HG03108 (cell line): ENCODE results near the gene RERE.
"Not testable (repeated sequence)": the region's sequence is repeated elsewhere in the genome, so short reads cannot be mapped to it uniquely, and the experiment has no call there.

Experiments used
- ATAC-seq: cut with Tn5 transposase; IDR thresholded peaks from one replicate; pipeline ENCODE4 v1.9.1; 2021; ENCODE audit warnings: moderate library complexity; ENCODE audit not compliant: unreplicated experiment

RERE gene

DNA sequence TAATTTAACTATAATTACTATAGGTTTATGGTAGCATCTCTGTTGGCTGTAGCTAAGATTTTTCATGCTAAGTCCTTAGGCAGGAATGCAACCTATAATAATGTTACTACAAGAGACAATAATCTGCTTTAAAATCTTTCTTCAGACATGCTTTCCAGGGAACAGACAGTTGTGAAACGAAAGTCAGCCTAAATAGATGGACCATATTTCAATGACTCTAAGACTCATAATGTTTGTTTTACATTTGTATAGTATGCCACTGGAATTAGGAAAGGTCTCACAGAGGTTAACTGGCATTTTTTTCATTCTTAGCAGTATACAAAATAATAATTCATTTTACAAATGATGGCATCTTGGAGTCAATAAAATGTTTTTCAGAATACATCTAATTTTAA lies 8.1 kb downstream of the RERE start:
- no peak for ATAC-seq

DNA sequence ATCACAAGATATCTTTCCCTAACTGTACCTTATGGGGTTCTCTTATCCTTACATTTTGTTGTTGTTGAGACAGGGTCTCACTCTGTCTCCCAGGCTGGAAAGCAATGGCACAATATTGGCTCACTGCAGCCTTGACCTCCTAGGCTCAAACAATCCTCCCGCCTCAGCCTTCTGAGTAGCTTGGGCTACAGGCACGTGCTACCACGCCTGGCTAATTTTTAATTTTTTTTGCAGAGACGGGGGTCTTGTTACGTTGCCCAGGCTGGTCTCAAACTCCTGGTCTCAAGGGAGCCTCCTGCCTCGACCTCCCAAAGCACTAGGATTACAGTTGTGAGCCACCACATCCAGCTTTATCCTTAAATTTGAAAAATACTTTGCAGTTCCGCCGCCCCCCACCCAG lies 10.4 kb downstream of the RERE start:
- no peak for ATAC-seq

DNA sequence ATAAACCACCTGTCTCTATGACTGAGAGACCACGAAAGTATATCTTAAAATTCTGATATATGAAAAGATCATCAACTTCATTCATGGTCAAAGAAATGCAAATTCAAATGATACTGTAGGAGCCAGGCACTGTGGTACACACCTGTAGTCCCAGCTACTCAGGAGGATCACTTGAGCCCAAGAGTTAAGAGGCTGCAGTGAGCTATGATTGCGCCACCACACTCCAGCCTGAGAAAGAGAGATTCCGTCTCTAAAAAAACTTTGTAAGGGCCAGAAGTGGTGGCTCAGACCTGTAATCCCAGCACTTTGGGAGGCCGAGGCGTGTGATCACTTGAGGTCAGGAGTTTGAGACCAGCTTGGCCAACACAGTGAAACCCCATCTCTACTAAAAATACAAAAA lies 17.0 kb downstream of the RERE start:
- no peak for ATAC-seq

DNA sequence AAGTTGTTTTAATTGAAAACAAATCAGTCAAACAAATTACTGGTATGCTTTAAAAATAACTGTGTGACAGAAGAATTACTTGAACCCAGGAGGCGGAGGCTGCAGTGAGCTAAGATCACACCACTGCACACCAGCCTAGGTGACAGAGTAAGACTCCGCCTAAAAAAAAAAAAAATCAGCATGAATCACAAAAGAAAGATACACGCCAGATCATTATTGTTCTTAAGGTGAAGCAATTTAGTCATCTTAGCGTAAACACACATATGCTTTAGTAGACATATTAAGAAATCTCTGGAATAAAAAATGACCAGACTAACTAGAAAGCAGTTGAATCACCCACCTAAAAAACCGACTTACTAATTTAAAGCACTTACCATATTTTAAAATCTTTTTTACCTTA lies 20.2 kb downstream of the RERE start:
- no peak for ATAC-seq

DNA sequence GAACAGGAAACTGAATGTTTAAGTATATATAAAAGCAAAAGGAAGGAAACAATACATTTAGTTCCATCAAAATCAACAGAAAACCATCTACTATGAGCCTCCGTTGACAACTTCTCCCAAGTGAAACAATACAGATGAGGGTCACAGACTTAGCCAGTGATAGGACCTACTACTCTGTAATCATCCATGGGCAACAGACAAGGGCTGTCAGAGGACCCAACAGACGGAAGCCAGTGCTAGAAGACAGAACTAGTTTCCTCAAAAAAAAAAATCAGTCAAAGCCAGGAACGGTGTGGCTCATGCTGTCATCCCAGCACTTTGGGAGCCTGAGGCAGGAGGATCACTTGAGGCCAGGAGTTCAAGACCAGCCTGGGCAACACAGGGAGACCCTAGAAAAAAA lies 20.6 kb downstream of the RERE start:
- ATAC-seq = no peak

DNA sequence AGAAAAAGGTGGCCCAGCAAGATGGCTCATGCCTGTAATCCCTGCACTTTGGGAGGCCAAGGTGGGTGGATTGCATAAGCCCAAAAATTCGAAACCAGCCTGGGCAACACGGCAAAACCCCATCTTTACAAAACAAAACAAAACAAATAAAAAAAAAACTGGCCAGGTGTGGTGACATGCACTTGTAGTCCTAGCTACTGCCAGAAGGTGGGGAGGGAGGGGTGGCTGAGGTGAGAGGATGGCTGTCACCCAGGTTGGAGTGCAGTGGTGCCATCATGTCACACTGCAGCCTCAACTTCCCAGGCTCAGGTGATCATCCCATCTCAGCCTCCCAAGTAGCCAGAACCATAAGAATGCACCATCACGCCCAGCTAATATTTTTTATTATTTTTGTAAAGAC lies 22.8 kb downstream of the RERE start:
- ATAC-seq = no peak

DNA sequence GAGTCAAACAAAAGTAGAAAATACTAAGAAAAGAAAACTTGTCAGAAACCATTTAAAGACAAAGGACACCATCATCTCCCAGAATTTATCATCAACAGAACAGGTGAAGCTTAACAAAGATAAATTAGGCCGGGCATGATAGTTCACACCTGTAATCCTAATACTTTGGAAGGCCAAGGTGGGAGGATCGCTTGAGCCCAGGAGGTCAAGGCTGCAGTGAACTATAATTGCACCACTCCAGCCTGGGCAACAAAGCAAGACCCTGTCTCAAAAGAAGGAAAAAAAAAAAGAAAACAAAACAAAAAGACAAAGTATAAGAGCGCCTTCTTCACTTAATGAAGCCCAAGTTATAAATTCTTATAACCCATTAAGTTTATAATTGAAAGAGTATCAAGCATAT lies 25.6 kb downstream of the RERE start:
- no peak for ATAC-seq

DNA sequence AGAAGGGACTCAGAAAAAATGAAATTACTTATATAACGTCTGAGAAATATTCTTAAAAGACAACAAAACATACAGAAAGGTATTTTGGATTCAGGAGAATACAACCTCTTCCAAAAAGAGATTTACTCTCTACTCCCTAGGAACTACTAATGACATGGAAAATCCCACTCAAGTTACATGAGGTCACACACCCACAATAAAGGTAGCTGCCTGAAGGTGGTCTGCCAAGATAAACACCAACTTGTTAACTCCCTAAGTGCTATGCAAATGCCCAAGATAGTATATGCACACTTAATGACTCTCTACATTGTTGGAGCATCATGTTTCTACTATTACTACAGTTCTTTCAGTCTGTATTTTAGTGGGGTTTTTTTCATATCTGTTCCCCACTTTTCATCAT lies 26.5 kb downstream of the RERE start:
- no peak for ATAC-seq

DNA sequence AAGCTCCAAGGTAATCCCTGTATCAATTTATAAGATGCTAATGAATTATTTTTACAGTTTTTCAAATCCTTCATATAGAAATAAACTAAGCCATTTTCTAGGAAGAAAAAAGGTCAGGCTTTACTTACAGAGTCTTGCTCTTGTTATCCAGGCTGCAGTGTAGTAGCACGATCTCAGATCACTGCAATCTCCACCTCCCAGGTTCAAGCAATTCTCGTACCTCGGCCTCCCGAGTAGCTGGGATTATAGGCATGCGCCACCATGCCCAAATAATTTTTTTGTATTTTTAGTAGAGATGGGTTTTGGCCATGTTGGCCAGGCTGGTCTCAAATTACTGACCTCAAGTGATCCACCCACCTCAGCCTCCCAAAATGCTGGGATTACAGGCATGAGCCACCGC lies 27.0 kb downstream of the RERE start:
- ATAC-seq = no peak

DNA sequence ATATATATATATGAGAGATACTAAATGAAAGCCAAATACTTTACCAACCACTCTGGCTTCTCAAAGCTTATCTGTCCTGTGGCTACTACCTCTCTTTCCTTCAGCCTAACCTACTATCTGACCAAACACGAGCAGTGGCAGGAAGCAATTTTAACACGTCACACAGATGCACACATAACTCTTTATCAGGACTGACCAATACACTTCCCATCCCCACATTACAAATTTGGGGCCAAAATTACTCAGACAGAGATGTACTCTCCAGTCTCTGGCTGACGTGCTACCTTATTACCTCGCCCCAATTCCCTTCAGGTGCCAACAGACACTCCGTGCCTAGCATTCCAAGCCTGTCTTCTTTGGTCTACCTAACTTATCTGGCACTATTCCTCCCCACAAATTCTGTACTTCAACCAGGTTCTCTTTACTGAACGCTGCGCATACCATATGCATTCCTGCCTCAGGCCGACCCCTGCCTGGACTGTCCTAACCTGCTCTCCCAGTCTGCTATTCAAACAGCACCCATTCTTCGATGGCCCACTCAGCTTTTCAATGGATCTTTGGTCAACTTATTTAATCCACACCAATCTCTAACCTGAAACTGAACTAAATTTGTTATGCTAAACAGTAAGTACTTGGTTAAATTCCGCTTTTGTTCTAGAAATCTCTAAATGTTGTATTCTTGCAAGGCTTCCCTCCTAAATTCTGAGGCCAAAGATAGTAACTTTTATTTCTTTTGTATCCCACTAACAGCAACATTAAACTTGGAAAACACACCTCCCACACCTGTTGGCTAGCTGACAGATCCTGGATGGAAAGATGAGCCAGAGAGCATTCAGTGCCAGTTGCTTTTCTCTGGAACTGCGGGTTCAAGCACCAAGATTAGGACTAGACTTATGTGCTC lies 27.9 kb downstream of the RERE start:
- no peak for ATAC-seq

DNA sequence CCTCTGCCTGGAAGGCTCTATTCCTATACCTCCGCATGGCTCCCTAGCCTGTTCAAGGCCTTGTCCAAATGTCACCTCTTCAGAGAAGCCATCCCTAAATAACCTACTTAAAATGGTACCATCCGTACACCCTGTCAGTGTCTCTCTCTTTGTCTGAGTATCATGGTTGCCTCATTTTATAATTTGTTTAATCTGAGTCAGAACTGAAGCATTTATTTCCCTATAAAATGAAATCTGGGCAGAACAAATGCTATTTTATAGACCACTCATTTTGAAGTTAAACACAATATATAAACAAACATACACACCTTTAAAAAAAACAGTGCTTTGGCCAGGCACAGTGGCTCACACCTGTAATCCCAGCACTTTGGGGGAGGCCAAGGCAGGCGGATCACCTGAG lies 30.2 kb downstream of the RERE start:
- no peak for ATAC-seq

DNA sequence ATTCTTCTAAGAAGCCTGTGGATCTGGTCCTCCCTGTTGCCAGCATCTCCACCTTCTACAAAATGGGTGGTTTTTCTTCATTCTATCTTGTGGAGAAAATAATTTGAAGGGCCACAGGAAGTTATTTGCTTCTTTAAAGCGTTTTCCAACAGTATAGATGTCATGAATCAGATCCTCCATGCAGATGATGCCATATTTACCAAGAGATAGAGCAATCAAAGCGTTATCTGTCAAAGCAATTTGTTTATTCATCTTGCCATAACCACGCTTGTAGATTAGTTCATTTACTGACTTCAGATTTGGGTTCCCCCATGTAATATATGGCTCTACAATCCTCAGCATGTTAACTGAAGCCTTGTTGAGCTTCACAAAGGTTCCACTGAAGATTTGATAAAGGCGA lies 31.2 kb downstream of the RERE start:
- ATAC-seq = not testable (repeated sequence)

DNA sequence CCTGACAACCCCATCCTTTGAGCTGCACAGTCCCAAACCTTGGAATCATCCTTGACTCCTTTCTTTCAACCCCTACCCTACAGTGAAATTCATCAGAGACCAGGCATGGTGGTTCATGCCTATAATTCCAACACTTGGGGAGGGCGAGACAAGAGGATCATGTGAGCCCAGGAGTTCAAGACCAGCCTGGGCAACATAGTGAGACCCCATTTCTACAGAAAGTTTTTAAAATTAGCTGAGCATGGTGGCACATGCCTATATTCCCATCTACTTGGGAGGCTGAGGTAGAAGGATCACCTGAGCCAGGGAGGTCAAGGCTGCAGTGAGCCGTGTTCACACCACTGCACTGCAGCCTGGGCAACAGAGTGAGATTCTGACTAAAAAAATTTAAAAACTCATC lies 34.5 kb downstream of the RERE start:
- ATAC-seq = no peak

DNA sequence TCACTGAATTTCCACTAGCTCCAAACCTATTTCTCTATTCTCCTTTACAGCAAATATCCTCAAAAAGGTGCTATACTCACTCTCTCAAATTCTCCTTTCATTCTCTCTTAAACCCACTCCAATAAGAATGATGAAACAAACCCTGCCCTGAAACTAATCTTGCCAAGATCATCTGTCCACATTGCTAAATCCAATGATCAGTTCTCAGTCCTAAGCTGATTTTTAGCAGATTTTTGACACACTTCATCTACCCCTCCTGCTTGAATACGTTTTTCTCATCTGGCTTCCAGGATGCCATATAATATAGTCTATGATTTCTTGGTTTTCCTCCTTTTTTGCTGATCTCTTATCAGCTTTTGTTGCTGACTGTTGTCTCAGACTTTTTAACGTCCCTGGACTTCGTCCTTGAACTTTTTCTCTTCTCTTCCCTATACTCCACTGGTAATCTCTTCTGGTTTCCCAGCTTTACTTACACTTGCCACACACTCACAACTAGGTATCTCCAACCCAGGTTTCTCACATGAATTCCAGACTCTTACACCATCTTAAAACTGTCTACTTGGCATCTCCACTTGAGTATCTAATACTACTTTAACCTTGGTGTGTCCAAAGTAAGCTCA lies 35.3 kb downstream of the RERE start:
- no peak for ATAC-seq

DNA sequence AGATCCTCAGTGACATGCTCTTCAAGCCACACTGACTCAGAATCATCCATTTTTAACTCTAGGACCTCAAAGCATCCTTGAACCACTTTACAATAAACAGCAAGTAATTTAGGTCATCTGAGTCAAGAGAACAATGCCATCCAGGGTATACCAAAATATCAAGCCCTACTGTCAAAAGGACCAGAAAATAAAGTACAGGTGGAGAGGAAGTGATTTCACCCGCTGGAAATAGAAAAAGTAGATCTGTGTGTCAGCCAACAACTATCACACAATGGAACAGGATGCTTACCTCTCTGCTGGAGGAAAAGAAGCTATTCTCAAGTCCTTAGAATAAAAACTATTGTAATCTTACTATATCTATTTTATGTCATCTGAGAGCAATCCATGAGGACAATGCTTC lies 37.0 kb downstream of the RERE start:
- no peak for ATAC-seq

DNA sequence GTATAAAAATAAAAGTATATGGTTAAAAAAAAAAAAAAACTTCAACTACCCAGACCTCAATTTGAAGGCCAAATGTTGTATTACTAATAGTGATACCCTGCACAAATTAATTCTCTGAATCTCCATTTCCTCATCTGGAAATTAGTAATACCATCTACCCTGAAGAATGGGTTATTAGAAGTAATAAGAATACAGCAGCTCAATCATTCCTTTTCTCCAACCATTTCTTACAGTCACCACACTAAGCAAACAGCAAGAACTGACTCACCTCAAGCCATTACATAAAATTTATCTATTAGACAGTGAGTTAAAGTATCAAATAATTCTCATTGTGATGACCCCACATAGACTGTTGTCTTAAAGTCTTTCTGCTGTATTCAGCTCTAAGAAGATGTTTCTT lies 39.6 kb downstream of the RERE start:
- no peak for ATAC-seq

DNA sequence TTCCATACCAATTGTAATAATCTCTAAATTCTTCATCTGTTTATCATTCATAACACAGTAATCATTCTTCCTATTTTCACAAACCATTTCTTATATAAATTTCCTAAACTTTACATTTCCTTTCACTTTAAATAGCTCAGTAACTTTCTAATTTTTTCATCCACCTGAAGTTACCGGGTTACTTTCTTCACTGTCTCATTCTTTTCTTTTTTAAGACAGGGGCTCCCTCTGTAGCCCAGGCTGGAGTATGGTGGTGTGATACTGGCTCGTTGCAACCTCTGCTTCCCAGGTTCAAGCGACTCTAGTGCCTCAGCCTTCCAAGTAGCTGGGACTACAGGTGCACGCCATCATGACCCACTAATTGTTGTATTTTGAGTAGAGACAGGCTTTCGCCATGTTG lies 41.3 kb downstream of the RERE start:
- no peak for ATAC-seq

DNA sequence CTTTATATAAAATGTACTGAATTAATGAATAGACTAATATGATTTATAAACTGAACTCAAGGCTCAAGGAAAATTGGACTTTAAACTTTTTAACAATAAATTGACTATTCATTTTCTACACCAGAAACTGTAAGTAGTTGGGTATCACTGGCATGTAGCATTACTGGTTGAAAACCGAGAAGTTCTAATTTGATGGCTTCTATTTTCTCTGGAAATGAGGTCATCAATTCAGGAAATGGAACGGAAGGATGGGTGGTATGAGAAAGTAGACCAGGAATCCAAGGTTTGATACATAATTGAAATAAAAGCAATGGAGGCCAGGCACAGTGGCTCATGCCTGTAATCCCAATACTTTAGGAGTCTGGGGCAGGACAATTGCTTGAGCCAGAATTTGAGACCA lies 50.4 kb downstream of the RERE start:
- ATAC-seq = no peak

DNA sequence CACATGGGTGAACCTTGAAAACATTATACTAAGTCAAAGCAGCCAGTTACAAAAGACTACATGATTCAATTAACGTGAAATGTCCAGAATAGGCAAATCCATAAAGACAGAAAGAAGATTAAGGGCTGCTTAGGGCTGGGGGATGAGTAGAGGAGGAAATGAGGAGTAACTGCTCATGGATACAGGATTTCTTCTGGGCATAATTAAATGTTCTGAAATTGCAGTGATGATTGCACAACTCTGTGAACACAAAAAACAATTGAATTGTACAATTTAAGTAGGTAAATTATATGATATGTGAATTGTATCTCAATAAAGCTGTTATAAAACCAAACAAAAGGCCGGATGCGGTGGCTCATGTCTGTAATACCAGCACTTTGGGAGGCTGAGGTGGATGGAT lies 52.2 kb downstream of the RERE start:
- no peak for ATAC-seq

DNA sequence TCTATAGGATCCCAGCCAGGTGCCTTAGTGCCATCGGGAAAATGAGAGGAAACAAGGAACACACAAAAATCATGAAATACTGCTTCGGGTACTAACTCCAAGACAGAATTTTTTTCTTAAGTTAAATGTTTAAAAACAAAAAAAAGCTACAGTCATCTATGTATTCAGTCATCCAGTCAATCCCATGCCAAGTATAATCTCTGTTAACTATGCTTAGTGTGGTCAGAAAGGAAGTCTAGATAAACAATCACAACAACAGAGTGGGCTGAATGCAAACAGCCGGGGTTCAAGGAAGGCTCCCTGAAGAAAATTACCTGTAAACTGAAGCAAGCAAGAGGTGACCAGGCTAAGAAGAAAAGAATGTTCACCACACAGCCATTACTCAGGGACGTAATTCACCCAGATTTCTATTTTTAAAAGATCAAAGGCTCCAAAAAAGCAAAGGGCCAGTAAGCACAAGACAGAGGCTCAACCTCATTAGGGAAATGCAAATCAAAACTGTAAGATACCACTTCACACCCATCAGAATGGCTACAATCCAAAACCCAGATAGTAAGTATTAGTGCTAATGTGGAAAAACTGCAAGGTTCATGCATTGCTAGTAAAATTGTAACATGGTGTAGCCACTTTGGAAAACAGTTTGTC lies 53.0 kb downstream of the RERE start:
- ATAC-seq = no peak

DNA sequence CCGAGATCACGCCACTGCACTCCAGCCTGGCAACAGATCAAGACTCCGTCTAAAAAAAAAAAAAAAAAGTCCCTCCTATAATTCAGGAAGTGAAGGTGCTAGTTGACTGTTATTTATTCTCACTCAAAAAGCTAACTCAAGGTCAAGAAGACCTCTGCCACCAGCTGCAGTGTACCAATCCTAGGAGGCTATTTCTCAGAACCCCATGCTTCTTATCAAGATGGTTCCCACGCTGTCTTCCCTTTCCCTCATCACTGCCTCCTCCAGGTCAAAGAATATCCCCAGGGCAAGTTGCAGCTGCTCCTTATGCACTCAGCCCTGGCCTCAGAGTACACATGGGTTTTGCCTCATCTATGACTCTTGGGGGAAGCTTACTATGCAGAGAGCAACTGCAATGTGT lies 53.6 kb downstream of the RERE start:
- peak; percentile 68 for ATAC-seq

DNA sequence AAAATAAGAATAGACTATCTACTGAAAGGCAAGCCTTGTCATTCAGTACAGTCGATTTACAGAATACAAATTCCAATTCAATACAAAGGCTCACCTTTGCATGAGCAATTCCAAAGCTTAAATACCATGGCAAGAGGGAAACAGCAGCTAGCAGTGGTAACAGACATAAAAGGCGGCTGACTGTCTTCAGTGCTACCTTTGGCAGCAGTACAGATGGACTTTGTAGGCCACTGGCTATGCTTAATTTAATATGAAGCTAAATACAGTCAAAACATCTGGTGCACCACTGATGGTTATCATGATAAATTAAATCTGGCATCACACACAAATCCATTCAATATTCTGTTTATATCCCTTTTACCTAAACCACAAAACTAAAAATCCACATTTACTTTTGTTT lies 62.4 kb downstream of the RERE start:
- no peak for ATAC-seq
